Activated CD8-positive, alpha-beta memory T cell treated with anti-CD3 and anti-CD28 coated beads for 36 hours (primary cell): ENCODE measurements around the gene MAPRE3. TPM values are rescaled to one million over a fixed set of nuclear protein-coding genes. Genes with fewer than 3 reads are reported as not detected.

ENCODE experiments used
- CTCF ChIA-PET: fragments of 350-600 bp; sonication (Branson Sonifier 250); formaldehyde crosslinking; loops from one replicate; lab custom pipeline; 2021; ENCODE audit warnings: antibody characterized with exemption; lab: Charles Lee
- POLR2A ChIA-PET: fragments of 350-600 bp; sonication (Branson Sonifier 250); formaldehyde crosslinking; loops from one replicate; lab custom pipeline; 2021; ENCODE audit warnings: antibody characterized with exemption; lab: Charles Lee
- total RNA-seq, 2 experiments: library from RNA; stranded (reverse); gene quantifications; one replicate each; pipeline ENCODE4 v1.2.3, GENCODE V29; 2021

Gene MAPRE3
- total RNA-seq, 2 experiments from 2014 or later = 2.4 to 3.8 TPM

DNA sequence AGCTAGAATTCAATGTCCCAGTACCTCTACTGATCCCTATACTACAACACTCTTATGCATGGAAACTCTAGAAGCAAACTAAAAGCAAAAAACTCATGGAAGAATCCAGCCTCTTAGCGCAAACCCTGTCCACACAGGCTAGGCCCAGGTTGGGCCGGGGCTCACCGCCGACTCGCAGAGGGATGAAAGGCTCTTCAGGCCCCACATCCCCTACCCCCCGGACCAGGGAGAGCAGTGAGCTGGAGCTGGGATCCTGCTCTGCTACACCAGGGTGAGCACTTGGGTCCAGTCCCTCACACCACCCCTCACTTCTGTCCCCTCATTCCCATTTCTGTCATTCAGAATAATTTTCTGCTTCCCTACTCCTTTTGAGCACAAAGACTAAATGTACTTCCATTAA is 99.0 kb downstream of the MAPRE3 start:
- CTCF ChIA-PET = interaction anchor here (0.7 kb wide), 1 partner anchor 12 kb away, joined by 4 read pairs; no protein-coding TSS in a partner anchor
- POLR2A ChIA-PET = no interaction called here

DNA sequence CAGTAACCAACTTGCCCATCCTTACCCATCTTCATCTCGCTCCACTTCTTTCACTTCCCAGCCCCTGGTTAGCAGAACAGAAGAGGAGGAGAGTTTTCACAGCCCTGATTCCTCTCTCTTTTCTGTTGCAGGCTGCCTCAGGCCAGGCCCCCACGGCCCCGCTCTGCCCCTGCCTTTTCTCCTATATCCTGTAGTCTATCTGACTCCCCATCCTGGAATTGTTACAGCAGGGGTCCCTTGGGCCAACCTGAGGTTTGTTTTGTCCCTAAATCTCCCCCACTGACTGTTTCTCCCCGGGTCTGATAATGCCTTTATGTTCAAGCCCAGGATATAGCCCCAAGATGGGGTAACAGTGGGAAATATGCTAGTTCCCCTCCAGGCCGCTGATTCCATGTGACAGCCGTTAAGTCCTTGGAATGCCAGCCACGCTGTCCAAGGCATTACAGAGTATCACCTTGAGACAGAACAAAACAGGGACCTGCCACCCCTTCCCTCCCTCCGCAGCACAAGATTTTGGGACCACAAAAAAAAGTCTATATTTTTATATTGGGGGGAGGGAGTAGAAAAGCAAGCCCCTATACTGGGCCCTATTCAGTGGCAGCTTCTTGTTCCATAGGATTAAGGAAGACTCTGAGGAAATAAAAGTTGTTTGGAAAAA is 99.7 kb downstream of the MAPRE3 start:
- ChIA-PET CTCF (no interaction called here), POLR2A (no interaction called here)

DNA sequence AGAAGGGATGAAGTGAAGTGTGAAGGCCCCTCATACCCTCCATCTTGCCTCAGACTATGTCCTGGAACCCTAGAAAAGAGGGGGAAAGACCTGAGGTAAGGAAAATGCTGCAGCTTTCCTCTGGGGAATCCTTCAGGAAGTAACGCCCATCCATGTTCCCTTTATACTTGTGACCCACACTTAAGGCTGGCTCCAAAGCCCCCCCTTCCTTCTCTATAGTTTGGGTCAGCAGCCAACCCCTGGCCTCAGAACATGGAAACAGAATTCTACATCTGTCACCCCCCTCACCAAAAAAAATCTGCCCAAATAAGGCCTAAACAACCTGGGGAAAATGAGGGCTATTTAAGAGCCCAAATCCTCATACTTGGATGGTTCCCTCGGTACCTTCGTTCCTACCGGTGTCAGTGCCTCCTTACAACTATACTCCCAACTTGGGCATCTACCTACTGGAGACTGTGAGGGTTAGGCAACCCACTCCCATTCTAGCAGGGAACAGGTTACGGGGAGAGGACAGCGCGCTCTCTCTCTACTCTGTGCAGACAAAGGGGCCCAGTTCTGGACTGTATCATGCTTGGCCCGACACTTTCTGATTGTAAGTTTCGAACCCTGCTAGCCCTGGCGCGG is 100.3 kb downstream of the MAPRE3 start:
- POLR2A ChIA-PET = interaction anchor here (0.5 to 1.5 kb wide), 10 partner anchors 12 to 236 kb away, joined by 3 to 8 read pairs (median 4); partner anchors contain the start of genes AGBL5, ATRAID, KHK and SLC5A6
- CTCF ChIA-PET = interaction anchor here (0.8 to 2.9 kb wide), 5 partner anchors 11 to 63 kb away, joined by 3 to 17 read pairs (median 3); partner anchors contain the start of genes AGBL5 and PREB

DNA sequence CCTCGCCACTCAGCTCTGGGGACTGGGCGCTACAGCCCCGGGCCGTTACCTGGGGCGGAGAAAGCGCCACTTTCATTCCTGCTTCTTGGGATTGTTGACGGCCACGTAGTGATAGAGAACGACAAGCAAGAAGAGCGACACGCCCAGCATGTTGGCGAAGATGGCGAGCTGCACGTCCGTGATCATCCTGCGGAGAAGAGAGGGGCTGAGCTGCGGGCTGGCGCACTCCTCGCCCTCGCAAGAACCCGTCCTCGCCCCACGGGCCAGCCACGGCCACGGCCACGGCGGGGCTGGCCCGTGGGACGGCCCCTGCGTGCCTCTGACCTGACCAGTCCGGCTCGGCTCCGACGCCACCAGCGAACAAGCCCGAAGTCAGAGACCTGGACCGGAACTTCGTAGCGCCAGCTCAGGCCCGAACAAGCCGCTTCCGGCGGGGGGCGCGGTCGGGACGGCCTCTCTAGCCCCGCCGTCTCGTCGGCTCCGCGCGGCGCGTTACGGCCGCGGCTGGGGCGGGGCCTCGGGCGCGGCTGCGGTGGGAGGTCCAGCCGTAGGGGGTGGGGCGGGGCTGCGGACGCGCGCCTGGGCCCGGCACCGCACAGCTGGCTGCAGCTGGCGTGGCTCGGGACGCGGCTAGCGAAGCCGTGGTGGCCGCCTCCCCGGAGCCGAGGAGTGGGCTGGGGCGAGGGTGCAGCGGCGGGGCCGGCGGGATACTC is 101.0 kb downstream of the MAPRE3 start, which contains the start of gene OST4:
OST4 (minus strand) TSS at position 378 of the 713 bp plus-strand sequence.
- ChIA-PET POLR2A (interaction anchor here (0.5 to 1.5 kb wide), 13 partner anchors 10 to 236 kb away, joined by 3 to 8 read pairs (median 5); partner anchors contain the start of genes AGBL5, ATRAID, KHK and SLC5A6), CTCF (interaction anchor here (0.6 to 2.9 kb wide), 6 partner anchors 10 to 65 kb away, joined by 3 to 17 read pairs (median 4); partner anchors contain the start of genes AGBL5 and PREB)

DNA sequence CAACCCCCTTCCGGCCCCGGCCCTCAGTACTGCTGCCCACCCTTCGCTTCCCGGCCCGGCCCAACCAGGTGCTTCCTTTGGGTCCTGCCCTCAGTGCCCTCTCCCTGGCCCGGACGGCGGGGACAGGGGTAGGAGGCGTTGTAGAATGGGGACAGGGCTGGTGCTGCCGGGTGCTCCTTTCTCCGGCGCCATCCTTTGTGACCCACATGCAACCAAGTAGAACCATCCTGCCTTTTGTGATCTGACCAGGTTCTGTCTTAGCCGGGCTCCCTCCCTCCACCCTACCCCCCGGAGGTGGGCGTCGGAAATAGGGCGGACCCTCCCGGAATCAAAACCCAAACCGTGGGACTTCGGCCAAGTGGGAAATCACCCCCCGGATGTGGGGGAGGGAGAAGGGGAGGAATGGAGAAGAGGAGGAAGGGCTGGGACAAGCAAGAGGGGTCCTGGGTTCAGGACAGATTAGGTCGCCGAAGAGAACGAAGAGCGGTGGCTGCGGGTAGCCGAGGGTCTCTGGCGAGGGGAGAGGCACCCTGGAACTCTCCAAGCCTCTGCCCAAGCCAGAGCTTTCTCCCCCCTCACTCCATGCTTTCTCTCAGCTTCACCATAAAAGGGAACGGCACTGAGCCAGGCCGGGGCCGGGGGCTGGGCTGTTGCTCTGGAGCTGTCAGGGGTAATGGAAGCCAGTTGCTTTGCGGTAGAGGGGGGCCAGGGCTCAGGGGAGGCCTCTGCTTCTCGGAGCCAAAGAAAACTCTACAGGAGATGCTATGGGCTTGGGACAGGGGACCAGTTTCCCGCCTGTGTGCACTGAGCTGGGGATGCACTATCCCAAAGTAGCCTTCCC is 101.8 kb downstream of the MAPRE3 start:
- POLR2A ChIA-PET = interaction anchor here (0.5 to 1.5 kb wide), 10 partner anchors 8 to 179 kb away, joined by 3 to 8 read pairs (median 4); partner anchors contain the start of genes AGBL5, ATRAID, KHK and SLC5A6
- CTCF ChIA-PET = interaction anchor here (0.6 to 3.4 kb wide), 7 partner anchors 9 to 64 kb away, joined by 3 to 17 read pairs (median 5); partner anchors contain the start of genes AGBL5 and PREB

DNA sequence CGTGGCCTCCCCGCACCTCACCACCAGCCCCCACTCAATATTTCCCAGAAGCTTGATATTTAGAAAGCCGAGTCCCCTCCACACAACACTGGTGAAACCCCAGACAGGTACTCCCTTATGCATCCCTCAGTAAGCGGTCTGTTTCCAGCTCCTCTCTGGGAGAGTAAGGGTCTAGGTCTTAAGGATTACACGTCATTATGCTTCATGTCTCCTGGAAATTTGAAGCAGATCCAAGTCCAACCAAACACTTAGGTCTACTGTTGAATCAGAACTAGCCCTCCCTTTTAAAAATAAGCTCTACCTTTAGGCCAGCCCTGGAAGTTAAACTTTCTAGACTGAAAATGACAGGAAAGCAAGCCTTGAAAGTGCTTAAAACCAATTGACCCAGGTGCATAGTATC is 102.5 kb downstream of the MAPRE3 start:
- POLR2A ChIA-PET = interaction anchor here (0.6 to 0.7 kb wide), 4 partner anchors 8 to 22 kb away, joined by 3 to 4 read pairs (median 3); partner anchors contain the start of gene AGBL5
- CTCF ChIA-PET = interaction anchor here (1.1 to 3.4 kb wide), 3 partner anchors 8 to 22 kb away, joined by 8 to 17 read pairs (median 11); partner anchors contain the start of gene AGBL5

DNA sequence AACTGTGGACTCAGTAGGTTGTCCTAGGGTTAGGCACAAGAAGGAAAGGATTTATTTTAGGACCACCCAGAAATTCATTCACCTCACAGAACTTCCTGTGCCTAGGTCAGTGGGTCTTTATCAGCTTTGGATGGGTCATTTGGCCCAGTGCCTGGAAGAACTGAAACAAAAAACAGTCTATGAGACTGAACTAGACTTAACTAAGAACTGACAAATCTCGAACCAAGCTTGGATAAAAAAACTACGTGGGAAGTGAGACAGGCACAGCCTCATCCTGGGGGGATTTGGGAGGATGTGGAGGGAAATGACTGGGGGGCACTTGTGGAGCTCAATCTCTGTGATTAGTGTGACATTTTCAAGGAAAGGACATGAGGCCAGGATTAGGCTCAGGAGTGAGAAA is 103.3 kb downstream of the MAPRE3 start:
- POLR2A ChIA-PET = interaction anchor here (0.6 to 0.7 kb wide), 2 partner anchors 9 to 23 kb away, joined by 4 to 6 read pairs; no protein-coding TSS in a partner anchor
- CTCF ChIA-PET = interaction anchor here (0.7 to 3.4 kb wide), 3 partner anchors 11 to 270 kb away, joined by 3 to 11 read pairs (median 4); partner anchors contain the start of gene KHK

DNA sequence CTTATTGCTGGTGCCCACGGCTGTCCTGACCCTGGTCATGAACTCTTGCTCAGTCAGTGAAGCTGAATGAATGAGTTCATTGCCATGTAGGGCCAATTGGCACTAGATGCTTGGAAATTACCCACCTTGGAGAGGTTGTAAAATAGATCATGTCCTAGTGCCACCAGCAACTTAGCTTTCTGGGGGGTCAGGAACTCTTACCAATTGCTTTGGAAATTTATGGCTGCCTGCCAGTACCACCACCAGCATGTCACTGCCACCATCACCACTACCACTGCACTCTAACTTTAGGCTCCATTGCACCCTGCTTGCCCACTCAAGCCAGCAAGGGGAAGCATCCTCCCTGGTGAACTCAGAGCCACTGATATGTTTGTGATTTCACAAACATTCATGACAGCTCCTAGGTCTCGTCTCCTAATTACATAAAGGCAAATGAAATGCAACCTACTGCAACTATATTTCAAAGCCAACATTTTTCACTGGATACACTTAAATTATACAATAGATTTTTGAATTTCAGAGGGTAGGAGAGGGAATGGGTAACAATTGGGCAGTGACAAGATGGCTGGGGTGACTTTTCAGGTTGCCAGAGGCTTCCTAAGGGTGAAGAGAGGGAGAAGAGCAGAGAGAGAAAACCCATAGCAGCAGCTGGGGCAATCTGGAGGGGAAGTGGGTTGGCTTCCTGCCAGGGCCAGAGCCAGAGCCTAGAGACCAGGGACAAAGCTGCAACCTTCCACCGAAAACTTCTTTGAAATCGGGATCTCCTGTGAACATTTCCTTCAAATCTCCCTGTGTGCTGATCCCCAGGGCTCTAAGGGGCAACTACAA is 104.5 kb downstream of the MAPRE3 start:
- ChIA-PET POLR2A (interaction anchor here (0.7 kb wide), 1 partner anchor 24 kb away, joined by 3 read pairs; no protein-coding TSS in a partner anchor), CTCF (interaction anchor here (3.4 kb wide), 1 partner anchor 10 kb away, joined by 11 read pairs; no protein-coding TSS in a partner anchor)

DNA sequence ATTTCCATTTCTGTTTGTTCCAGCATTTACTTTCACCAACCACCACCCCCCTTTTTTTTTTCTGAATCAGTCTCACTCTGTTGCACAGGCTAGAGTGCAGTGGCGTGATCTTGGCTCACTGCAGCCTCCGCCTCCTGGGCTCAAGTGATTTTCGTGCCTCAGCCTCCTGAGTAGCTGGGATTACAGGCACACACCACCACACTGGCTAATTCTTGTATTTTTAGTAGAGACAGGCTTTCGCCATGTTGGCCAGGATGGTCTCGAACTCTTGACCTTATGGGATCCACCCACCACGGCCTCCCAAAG is 105.1 kb downstream of the MAPRE3 start:
- POLR2A ChIA-PET = interaction anchor here (0.7 kb wide), 1 partner anchor 25 kb away, joined by 3 read pairs; no protein-coding TSS in a partner anchor

DNA sequence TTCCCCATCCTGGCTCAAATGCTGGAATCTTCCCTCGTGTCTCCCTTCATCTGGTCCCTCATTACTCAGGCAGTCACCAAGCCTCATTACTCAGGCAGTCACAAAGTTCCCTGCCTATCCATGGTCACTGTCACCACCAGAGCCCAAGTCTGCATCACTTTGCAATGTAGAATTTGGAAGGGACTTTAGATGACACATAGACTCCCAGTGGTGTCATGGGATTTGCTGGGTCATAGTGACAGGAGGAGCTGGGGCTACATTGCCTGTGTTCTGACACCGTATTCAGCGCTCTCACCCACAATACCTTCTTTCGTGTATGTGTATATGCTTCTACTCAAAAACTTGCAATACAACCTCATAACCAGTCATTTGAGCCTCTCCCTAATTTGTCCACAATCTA is 105.9 kb downstream of the MAPRE3 start:
- ChIA-PET CTCF (interaction anchor here (0.6 kb wide), 1 partner anchor 95 kb away, joined by 5 read pairs; no protein-coding TSS in a partner anchor), POLR2A (no interaction called here)

More for the DNA sequence above, 105.1 kb downstream of the MAPRE3 start:
- CTCF ChIA-PET = interaction anchor here (3.4 kb wide), 1 partner anchor 9 kb away, joined by 11 read pairs; no protein-coding TSS in a partner anchor

Other genes with a start within 250 kb of the MAPRE3 start
- 10 to 100 TPM in 1 of 2 experiments, 1 to 10 TPM in 1; 8.3 to 10.3 TPM for gene SLC35F6, start 206.4 kb upstream of the MAPRE3 start, total RNA-seq
- gene CENPA, start 184.6 kb upstream of the MAPRE3 start, total RNA-seq = 10 to 100 TPM; 27.2 to 27.8 TPM
- gene DPYSL5, start 122.5 kb upstream of the MAPRE3 start, total RNA-seq = not detected
- gene TMEM214, start 62.3 kb downstream of the MAPRE3 start, total RNA-seq = 10 to 100 TPM; 74.4 to 75.0 TPM
- gene AGBL5, start 81.0 kb downstream of the MAPRE3 start, total RNA-seq = 10 to 100 TPM; 15.1 to 15.8 TPM
- 100 to 1,000 TPM; 338 to 350 TPM for gene OST4, start 101.0 kb downstream of the MAPRE3 start, total RNA-seq
- gene EMILIN1, start 108.0 kb downstream of the MAPRE3 start, total RNA-seq = under 1 TPM; 0.48 to 0.69 TPM
- 10 to 100 TPM; 14.1 to 15.2 TPM for gene KHK, start 116.1 kb downstream of the MAPRE3 start, total RNA-seq
- gene CGREF1, start 148.5 kb downstream of the MAPRE3 start, total RNA-seq = 1 to 10 TPM; 4.7 to 7.0 TPM
- gene ABHD1, start 153.2 kb downstream of the MAPRE3 start, total RNA-seq = under 1 TPM; 0.34 to 0.40 TPM
- 10 to 100 TPM; 72.0 to 77.0 TPM for gene PREB, start 164.0 kb downstream of the MAPRE3 start, total RNA-seq
- gene PRR30, start 168.8 kb downstream of the MAPRE3 start, total RNA-seq = not detected
- not detected for gene TCF23, start 178.4 kb downstream of the MAPRE3 start, total RNA-seq
- gene ATRAID, start 241.4 kb downstream of the MAPRE3 start, total RNA-seq = 10 to 100 TPM; 95.3 to 96.0 TPM
- 10 to 100 TPM; 91.3 to 94.1 TPM for gene SLC5A6, start 241.6 kb downstream of the MAPRE3 start, total RNA-seq
- 100 to 1,000 TPM; 156 to 158 TPM for gene CAD, start 246.7 kb downstream of the MAPRE3 start, total RNA-seq